Head of caudate nucleus (tissue), 42 donors: Measurements from ENCODE around the gene HBD.

Source experiments
- DNase-seq, 42 donors: peaks; one replicate each; pipeline versions ENCODE4 v3.0.0 to v3.0.0-alpha.2; 2020 to 2021; ENCODE audit warnings: mixed read lengths in 7 of 42
- intact Hi-C: fragments of 100-400 bp; cut with DNase I; formaldehyde crosslinking; loops from one replicate; pipeline ENCODE4 v1.15.0; 2022

Gene HBD

DNA sequence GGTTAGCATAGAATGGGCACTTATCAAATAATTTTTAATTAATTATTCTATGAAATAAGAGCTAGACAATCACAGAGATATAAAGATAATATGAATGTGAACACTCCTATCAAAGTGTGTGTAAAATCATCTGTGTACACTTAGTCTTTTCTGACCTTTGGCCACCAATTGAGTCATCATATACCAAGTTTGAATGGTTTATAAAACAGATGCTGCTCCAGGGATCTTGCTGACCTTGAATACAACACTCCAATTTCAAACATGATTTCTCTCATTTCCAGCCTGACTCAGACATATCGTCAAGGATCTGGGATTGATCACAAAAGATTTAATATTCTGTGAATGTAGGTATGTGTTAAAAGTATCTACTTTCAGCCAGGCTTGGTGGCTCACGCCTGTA lies 30.9 kb downstream of the HBD start:
- DNase-seq: no peak
- intact Hi-C loops: no loop called here

DNA sequence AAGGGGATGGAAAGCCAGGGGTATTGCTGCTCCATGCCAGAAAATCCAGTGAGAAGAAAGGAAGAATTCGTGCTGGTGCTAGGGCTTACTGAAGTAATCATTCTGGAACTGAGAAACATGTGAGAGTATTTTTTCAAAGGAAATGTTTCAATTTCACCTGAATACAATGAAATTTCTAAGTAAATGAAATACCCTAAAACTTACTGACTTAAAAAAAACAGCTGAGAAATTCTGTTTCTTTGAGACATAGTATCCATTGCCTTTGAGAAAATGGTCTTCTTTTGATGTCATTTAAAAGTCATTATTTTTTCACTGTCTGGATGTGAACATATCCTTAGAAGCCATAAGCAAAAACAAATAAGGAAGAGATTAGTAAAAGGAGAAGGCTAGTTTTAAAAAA lies 33.7 kb downstream of the HBD start, which contains the start of gene OR51V1:
OR51V1 (minus strand) TSS at position 101 of the 400 bp plus-strand sequence; CDS start at position 101, 0 bp downstream.
- intact Hi-C loops: no loop called here
- no peak for DNase-seq

DNA sequence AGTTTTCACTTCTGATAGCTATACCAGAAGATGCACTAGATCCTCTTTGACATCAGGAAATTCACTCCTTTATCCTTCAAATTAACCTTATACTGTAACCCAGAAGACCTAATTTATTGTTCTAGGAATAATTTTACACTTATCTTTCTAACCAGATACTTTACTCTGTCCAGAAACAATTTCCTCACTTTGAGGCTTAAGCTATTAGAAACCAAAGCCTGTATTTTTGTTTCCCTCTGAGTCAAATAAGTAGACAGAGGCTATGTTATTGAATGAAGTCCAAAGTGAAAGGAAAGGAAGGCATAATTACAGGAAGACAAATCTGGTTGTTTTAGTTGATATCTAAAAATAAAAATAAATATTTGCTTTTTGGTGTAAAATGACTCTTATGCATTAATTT lies 36.0 kb downstream of the HBD start:
- intact Hi-C loops: no loop called here
- no peak for DNase-seq

DNA sequence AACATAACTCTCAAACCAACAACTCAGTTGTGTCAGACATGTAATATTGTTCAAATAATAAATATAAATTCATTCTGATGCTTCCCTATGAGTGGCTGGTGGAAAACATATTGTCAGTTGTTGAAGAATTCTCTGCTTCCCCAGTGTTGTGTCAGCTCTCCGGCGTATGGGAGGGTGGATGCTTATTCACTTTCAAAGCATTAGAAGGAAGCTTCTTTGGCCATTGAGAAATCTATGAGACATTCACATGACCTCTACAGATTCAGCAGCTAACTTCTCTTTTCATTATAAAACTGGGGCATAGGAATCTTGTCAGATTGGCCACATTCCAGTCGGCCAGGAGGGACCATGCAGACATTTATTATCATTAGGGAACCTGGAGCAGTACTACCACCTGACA lies 36.7 kb downstream of the HBD start:
- DNase-seq: no peak
- intact Hi-C loops: no loop called here

DNA sequence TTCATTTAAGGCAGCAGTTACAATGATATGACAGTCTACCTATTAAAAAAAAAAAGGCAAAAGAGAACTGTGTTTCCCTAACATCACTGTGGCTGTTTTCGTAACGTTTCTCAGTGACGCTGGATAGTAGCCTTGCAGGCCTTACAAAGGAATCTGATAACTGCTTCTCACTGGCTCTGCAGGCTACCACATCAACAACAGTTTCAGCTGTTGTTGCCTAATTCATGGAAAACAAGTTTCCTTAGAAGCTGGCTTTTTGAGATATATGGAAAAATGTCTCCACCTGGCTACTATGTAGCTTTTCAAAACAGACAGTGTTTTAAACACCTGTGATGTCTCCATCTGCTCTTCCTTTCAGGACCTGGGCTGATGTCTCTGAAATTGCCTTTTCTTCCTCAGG lies 37.6 kb downstream of the HBD start:
- intact Hi-C loops: no loop called here
- DNase-seq: no peak

DNA sequence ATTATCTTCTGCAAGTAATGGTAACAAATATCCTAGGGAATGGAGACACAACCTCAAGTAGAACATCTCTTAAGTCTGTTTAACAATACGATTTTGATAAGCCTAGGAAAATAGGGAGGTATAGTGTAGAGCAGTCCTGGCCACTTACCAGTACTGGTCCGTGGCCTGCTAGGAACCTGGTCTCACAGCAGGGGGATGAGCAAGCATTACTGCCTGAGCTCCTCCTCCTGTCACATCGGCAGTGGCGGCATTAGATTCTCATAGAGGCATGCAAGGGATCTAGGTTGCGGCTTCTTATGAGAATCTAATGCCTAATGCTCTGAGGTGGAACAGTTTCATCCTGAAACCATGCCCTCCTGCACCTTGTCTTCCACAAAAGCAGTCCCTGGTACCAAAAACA lies 38.2 kb downstream of the HBD start:
- intact Hi-C loops: no loop called here

GRCh38 chr11:5192738-5193137 lies 41.5 kb downstream of the HBD start:
- no peak for DNase-seq
- intact Hi-C loops: no loop called here

More for the DNA sequence above, 38.2 kb downstream of the HBD start:
- no peak for DNase-seq

DNA sequence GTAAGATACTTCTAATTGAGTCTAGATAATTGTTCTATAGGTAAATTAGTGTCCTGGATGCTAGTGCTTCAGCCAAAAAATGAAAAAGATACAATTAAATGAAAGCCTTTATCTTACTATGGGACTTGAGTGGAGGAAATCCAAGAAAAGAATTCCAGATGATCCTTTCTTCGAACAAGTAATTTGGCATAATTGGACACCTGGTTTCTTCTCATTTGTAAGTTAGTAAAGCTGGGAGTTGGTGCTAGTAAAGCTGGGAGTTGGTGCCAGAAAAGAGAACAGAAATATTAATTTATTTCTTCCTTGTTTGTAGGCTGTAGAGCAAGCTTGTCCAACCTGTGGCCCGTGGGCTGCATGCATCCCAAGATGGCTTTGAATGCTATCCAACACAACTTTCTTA lies 46.1 kb downstream of the HBD start:
- intact Hi-C loops: no loop called here

More for the DNA sequence above, 46.1 kb downstream of the HBD start:
- DNase-seq: no peak
